A549 (cell line): Measurements from ENCODE around the gene ANKRD27. TPM values are rescaled to one million over a fixed set of nuclear protein-coding genes. Genes with fewer than 3 reads are reported as not detected.

Source experiments
- BHLHE40 ChIP-seq: IDR thresholded peaks from 2 replicates; pipeline ENCODE4 v1.6.1; 2012; ENCODE audit warnings: low read depth, low read length, inconsistent platforms
- CBX8 ChIP-seq: fragments of 200-600 bp; sonication (generic); IDR thresholded peaks from 2 replicates; pipeline ENCODE4 v1.6.1; 2016
- EHF ChIP-seq: fragments of 250-450 bp; sonication (Bioruptor Pico); IDR thresholded peaks from 2 replicates; pipeline ENCODE4 v1.5.0; 2020; ENCODE audit warnings: mild to moderate bottlenecking
- EHMT2 ChIP-seq: fragments of 200-600 bp; sonication (generic); IDR thresholded peaks from 2 replicates; pipeline ENCODE4 v1.6.1; 2016; ENCODE audit warnings: antibody characterized with exemption, low read depth, mild to moderate bottlenecking, moderate library complexity
- EP300 ChIP-seq, 2 experiments: fragments of >200 bp; sonication (Bioruptor Twin); formaldehyde crosslinking; IDR thresholded peaks; 2 replicates in 1 of 2; 3 replicates in 1 of 2; pipeline ENCODE4 v1.6.1; 2016 to 2017
- FOSB ChIP-seq: fragments of 250-450 bp; sonication (Bioruptor Pico); IDR thresholded peaks from 2 replicates; pipeline ENCODE4 v1.5.0; 2020; ENCODE audit warnings: mild to moderate bottlenecking, moderate library complexity
- HDAC2 ChIP-seq: fragments of 200-600 bp; sonication (generic); IDR thresholded peaks from 2 replicates; pipeline ENCODE4 v1.6.1; 2016
- HOXA7 ChIP-seq: fragments of 250-450 bp; sonication (Bioruptor Pico); IDR thresholded peaks from 2 replicates; pipeline ENCODE4 v1.5.0; 2020; ENCODE audit warnings: mild to moderate bottlenecking, moderate library complexity
- HOXB13 ChIP-seq: fragments of 250-450 bp; sonication (Bioruptor Pico); IDR thresholded peaks from 2 replicates; pipeline ENCODE4 v1.5.0; 2020; ENCODE audit warnings: low read depth, mild to moderate bottlenecking, moderate library complexity
- JUNB ChIP-seq: fragments of >200 bp; sonication (Bioruptor Twin); formaldehyde crosslinking; IDR thresholded peaks from 2 replicates; pipeline ENCODE4 v1.6.1; 2016
- KDM5A ChIP-seq: fragments of 200-600 bp; sonication (generic); IDR thresholded peaks from 2 replicates; pipeline ENCODE4 v1.6.1; 2016; ENCODE audit warnings: antibody characterized with exemption, mild to moderate bottlenecking
- MAFK ChIP-seq: fragments of 450-650 bp; IDR thresholded peaks from 2 replicates; pipeline ENCODE4 v1.6.1; 2014; ENCODE audit not compliant: partially characterized antibody
- MAZ ChIP-seq: fragments of 150-350 bp; IDR thresholded peaks from 2 replicates; pipeline ENCODE4 v1.6.1; 2014; ENCODE audit warnings: antibody characterized with exemption, low read depth, low read length, borderline replicate concordance
- MYC ChIP-seq: IDR thresholded peaks from 2 replicates; pipeline ENCODE4 v1.6.1; 2012; ENCODE audit warnings: mild to moderate bottlenecking, inconsistent platforms, low read length, improper control_type of control experiment, borderline replicate concordance
- NR3C1 ChIP-seq: fragments of >200 bp; sonication (Bioruptor Twin); formaldehyde crosslinking; IDR thresholded peaks from 3 replicates; pipeline ENCODE4 v1.6.1; 2017
- POLR2A ChIP-seq: IDR thresholded peaks from 2 replicates; pipeline ENCODE4 v1.6.1; 2012; ENCODE audit warnings: mild to moderate bottlenecking, low read length
- POLR2AphosphoS2 ChIP-seq: conservative IDR thresholded peaks from 2 replicates; pipeline ENCODE4 v1.6.1; 2012; ENCODE audit warnings: low read length, improper control_type of control experiment, inconsistent platforms
- RARB ChIP-seq: fragments of 250-450 bp; sonication (Bioruptor Pico); IDR thresholded peaks from 2 replicates; pipeline ENCODE4 v1.8.0; 2021; ENCODE audit warnings: mild to moderate bottlenecking, moderate library complexity
- RCOR1 ChIP-seq: fragments of 150-350 bp; IDR thresholded peaks from 2 replicates; pipeline ENCODE4 v1.6.1; 2014; ENCODE audit warnings: antibody characterized with exemption, low read length, low read depth
- SMC3 ChIP-seq: fragments of >200 bp; sonication (Bioruptor Twin); formaldehyde crosslinking; IDR thresholded peaks from 3 replicates; pipeline ENCODE4 v1.6.1; 2018; ENCODE audit warnings: inconsistent platforms
- SREBF2 ChIP-seq: fragments of 450-650 bp; IDR thresholded peaks from 2 replicates; pipeline ENCODE4 v1.6.1; 2014; ENCODE audit warnings: mild to moderate bottlenecking, moderate library complexity
- TP53 ChIP-seq: fragments of 250-450 bp; sonication (Bioruptor Pico); IDR thresholded peaks from 2 replicates; pipeline ENCODE4 v1.5.0; 2021; ENCODE audit warnings: mild to moderate bottlenecking, moderate library complexity
- ZFP36 ChIP-seq: fragments of 450-650 bp; IDR thresholded peaks from 2 replicates; pipeline ENCODE4 v1.6.1; 2014; ENCODE audit warnings: borderline replicate concordance; ENCODE audit not compliant: partially characterized antibody
- ZNF302 ChIP-seq: fragments of 250-450 bp; sonication (Bioruptor Pico); IDR thresholded peaks from 2 replicates; pipeline ENCODE4 v1.9.0; 2021; ENCODE audit warnings: inconsistent platforms, mild to moderate bottlenecking, moderate library complexity
- ZSCAN20 ChIP-seq: fragments of 250-450 bp; sonication (Bioruptor Pico); IDR thresholded peaks from 2 replicates; pipeline ENCODE4 v1.8.0; 2022; ENCODE audit warnings: mild to moderate bottlenecking, moderate library complexity
- polyA plus RNA-seq, 4 experiments: library from polyadenylated mRNA; depleted of rRNA in 3 of 4; stranded (reverse); fragments of >200 nt; fragmentation: RNase III in 1 of 4; extraction: RNeasy Plus Mini Kit Qiagen cat#74134 plus additional on column Dnase treatment in 1 of 4; gene quantifications; 2 replicates in 3 of 4; 3 replicates in 1 of 4; pipeline ENCODE4 v1.2.3, GENCODE V29; 2011 to 2017
- TF ChIP-seq, protein P1 (sequence below): fragments of 450-650 bp; IDR thresholded peaks from 2 replicates; pipeline ENCODE4 v1.6.1; 2014; ENCODE audit warnings: antibody characterized with exemption
- TF ChIP-seq, protein P2 (sequence below): fragments of 200-600 bp; sonication (generic); IDR thresholded peaks from 2 replicates; pipeline ENCODE4 v1.6.1; 2016; ENCODE audit warnings: antibody characterized with exemption, mild to moderate bottlenecking, moderate library complexity
- TF ChIP-seq, protein P3 (sequence below): fragments of >200 bp; sonication (Bioruptor Twin); formaldehyde crosslinking; IDR thresholded peaks from 2 replicates; pipeline ENCODE4 v1.6.1; 2016
- TF ChIP-seq, protein P4 (sequence below): fragments of 250-450 bp; sonication (Bioruptor Pico); IDR thresholded peaks from 2 replicates; pipeline ENCODE4 v1.5.0; 2020; ENCODE audit warnings: low read depth, mild to moderate bottlenecking, moderate library complexity
- TF ChIP-seq, protein P5 (sequence below): IDR thresholded peaks from 2 replicates; pipeline ENCODE4 v1.6.1; 2012; ENCODE audit warnings: low read depth, borderline replicate concordance
- TF ChIP-seq, protein P6 (sequence below): fragments of 150-350 bp; IDR thresholded peaks from 2 replicates; pipeline ENCODE4 v1.6.1; 2014; ENCODE audit warnings: low read depth, mild to moderate bottlenecking, low read length
- TF ChIP-seq, protein P7 (sequence below): fragments of 250-450 bp; sonication (Bioruptor Pico); IDR thresholded peaks from 2 replicates; pipeline ENCODE4 v1.5.0; 2021; ENCODE audit warnings: mild to moderate bottlenecking, moderate library complexity, borderline replicate concordance
- TF ChIP-seq, protein P8 (sequence below): fragments of >200 bp; sonication (Bioruptor Twin); formaldehyde crosslinking; IDR thresholded peaks from 3 replicates; pipeline ENCODE4 v1.5.1; 2016

Gene ANKRD27
- polyA plus RNA-seq, 2 of the 4 experiments (the other 2 are of a cell fraction), result 23.1 to 60.8 TPM

DNA sequence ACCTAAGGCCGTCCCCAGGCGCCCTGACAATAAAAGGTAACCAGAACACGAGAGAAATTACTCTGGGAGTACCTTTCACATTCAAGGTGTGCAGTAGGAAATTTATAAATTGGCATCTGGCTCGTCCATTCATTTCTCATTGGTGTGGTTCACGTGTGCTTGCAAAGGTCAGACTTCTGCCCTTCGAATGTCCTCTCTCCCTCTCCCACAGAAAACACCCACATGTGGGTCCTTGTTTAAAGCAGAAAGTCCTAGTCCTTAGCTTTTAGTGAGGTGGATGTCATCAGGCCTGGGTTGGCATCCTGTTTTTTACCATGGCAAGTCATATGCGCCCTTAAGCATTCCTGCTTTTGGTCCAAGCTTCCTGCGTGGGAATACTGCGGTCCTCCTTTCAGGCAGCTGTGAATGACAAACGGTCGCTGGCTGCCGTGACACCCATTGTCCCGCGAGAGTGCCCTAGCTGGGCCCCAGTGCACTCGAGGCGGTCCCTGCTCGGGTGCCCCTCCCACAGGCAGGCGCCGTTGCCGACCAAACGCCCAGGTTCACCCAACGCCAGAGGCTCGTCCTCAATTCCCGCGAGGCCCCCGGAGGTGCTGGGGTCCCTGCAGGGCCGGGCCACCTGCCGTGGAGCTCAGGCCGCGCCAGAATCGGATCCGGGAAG is 16.4 kb upstream of the ANKRD27 start, which contains the start of gene NUDT19 (continued):
- no peak for TF ChIP-seq BHLHE40
- TF ChIP-seq, protein P1, sequence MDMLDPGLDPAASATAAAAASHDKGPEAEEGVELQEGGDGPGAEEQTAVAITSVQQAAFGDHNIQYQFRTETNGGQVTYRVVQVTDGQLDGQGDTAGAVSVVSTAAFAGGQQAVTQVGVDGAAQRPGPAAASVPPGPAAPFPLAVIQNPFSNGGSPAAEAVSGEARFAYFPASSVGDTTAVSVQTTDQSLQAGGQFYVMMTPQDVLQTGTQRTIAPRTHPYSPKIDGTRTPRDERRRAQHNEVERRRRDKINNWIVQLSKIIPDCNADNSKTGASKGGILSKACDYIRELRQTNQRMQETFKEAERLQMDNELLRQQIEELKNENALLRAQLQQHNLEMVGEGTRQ, result peak; percentile 1; the same call in 1 of the 2 replicates
- TF ChIP-seq KDM5A, result no peak
- TF ChIP-seq, protein P2, sequence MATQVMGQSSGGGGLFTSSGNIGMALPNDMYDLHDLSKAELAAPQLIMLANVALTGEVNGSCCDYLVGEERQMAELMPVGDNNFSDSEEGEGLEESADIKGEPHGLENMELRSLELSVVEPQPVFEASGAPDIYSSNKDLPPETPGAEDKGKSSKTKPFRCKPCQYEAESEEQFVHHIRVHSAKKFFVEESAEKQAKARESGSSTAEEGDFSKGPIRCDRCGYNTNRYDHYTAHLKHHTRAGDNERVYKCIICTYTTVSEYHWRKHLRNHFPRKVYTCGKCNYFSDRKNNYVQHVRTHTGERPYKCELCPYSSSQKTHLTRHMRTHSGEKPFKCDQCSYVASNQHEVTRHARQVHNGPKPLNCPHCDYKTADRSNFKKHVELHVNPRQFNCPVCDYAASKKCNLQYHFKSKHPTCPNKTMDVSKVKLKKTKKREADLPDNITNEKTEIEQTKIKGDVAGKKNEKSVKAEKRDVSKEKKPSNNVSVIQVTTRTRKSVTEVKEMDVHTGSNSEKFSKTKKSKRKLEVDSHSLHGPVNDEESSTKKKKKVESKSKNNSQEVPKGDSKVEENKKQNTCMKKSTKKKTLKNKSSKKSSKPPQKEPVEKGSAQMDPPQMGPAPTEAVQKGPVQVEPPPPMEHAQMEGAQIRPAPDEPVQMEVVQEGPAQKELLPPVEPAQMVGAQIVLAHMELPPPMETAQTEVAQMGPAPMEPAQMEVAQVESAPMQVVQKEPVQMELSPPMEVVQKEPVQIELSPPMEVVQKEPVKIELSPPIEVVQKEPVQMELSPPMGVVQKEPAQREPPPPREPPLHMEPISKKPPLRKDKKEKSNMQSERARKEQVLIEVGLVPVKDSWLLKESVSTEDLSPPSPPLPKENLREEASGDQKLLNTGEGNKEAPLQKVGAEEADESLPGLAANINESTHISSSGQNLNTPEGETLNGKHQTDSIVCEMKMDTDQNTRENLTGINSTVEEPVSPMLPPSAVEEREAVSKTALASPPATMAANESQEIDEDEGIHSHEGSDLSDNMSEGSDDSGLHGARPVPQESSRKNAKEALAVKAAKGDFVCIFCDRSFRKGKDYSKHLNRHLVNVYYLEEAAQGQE, result peak; percentile 86
- TF ChIP-seq TP53 (CRISPR knock-in tag), result no peak
- no peak for TF ChIP-seq HDAC2
- no peak for TF ChIP-seq MAFK
- TF ChIP-seq, protein P3, sequence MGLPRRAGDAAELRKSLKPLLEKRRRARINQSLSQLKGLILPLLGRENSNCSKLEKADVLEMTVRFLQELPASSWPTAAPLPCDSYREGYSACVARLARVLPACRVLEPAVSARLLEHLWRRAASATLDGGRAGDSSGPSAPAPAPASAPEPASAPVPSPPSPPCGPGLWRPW, result no peak
- TF ChIP-seq, protein P4, sequence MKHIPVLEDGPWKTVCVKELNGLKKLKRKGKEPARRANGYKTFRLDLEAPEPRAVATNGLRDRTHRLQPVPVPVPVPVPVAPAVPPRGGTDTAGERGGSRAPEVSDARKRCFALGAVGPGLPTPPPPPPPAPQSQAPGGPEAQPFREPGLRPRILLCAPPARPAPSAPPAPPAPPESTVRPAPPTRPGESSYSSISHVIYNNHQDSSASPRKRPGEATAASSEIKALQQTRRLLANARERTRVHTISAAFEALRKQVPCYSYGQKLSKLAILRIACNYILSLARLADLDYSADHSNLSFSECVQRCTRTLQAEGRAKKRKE (CRISPR knock-in tag), result no peak
- no peak for TF ChIP-seq MAZ
- no peak for TF ChIP-seq SMC3
- TF ChIP-seq MYC, result no peak; the same call in 1 of the 2 replicates
- TF ChIP-seq, protein P5, sequence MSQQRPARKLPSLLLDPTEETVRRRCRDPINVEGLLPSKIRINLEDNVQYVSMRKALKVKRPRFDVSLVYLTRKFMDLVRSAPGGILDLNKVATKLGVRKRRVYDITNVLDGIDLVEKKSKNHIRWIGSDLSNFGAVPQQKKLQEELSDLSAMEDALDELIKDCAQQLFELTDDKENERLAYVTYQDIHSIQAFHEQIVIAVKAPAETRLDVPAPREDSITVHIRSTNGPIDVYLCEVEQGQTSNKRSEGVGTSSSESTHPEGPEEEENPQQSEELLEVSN, result peak; percentile 75
- no peak for TF ChIP-seq EHF (CRISPR knock-in tag)
- TF ChIP-seq POLR2AphosphoS2, result no peak
- TF ChIP-seq, protein P6, sequence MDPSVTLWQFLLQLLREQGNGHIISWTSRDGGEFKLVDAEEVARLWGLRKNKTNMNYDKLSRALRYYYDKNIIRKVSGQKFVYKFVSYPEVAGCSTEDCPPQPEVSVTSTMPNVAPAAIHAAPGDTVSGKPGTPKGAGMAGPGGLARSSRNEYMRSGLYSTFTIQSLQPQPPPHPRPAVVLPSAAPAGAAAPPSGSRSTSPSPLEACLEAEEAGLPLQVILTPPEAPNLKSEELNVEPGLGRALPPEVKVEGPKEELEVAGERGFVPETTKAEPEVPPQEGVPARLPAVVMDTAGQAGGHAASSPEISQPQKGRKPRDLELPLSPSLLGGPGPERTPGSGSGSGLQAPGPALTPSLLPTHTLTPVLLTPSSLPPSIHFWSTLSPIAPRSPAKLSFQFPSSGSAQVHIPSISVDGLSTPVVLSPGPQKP, result no peak
- no peak for TF ChIP-seq RCOR1
- no peak for TF ChIP-seq HOXA7 (CRISPR knock-in tag)
- no peak for TF ChIP-seq FOSB (CRISPR knock-in tag)
- no peak for TF ChIP-seq EP300 (IDR thresholded peaks at IDR 0.05)
- no peak for TF ChIP-seq ZSCAN20 (CRISPR knock-in tag)
- TF ChIP-seq HOXB13, result no peak
- TF ChIP-seq, protein P7, sequence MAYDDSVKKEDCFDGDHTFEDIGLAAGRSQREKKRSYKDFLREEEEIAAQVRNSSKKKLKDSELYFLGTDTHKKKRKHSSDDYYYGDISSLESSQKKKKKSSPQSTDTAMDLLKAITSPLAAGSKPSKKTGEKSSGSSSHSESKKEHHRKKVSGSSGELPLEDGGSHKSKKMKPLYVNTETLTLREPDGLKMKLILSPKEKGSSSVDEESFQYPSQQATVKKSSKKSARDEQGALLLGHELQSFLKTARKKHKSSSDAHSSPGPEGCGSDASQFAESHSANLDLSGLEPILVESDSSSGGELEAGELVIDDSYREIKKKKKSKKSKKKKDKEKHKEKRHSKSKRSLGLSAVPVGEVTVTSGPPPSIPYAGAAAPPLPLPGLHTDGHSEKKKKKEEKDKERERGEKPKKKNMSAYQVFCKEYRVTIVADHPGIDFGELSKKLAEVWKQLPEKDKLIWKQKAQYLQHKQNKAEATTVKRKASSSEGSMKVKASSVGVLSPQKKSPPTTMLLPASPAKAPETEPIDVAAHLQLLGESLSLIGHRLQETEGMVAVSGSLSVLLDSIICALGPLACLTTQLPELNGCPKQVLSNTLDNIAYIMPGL, result no peak
- no peak for TF ChIP-seq NR3C1
- TF ChIP-seq ZNF302 (CRISPR knock-in tag), result no peak
- TF ChIP-seq RARB, result no peak
- no peak for TF ChIP-seq EHMT2
- TF ChIP-seq SREBF2, result no peak
- peak; percentile 92 for TF ChIP-seq POLR2A
- TF ChIP-seq ZFP36, result no peak
- no peak for TF ChIP-seq CBX8
- TF ChIP-seq, protein P8, sequence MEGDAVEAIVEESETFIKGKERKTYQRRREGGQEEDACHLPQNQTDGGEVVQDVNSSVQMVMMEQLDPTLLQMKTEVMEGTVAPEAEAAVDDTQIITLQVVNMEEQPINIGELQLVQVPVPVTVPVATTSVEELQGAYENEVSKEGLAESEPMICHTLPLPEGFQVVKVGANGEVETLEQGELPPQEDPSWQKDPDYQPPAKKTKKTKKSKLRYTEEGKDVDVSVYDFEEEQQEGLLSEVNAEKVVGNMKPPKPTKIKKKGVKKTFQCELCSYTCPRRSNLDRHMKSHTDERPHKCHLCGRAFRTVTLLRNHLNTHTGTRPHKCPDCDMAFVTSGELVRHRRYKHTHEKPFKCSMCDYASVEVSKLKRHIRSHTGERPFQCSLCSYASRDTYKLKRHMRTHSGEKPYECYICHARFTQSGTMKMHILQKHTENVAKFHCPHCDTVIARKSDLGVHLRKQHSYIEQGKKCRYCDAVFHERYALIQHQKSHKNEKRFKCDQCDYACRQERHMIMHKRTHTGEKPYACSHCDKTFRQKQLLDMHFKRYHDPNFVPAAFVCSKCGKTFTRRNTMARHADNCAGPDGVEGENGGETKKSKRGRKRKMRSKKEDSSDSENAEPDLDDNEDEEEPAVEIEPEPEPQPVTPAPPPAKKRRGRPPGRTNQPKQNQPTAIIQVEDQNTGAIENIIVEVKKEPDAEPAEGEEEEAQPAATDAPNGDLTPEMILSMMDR, result no peak
- TF ChIP-seq JUNB, result no peak
